Activated CD4-positive, alpha-beta memory T cell treated with anti-CD3 and anti-CD28 coated beads for 36 hours (primary cell): ENCODE data around the gene KRT85. TPM values are rescaled to one million over a fixed set of nuclear protein-coding genes. Genes with fewer than 3 reads are reported as not detected.
A peak's percentile ranks its signal among the peaks of the same experiment; 100 is the strongest.

Experiments used
- CTCF ChIA-PET: fragments of 350-600 bp; sonication (Branson Sonifier 250); formaldehyde crosslinking; loops from one replicate; lab custom pipeline; 2021; ENCODE audit warnings: antibody characterized with exemption, inconsistent platforms; lab: Charles Lee
- POLR2A ChIA-PET: fragments of 350-600 bp; sonication (Branson Sonifier 250); formaldehyde crosslinking; loops from one replicate; lab custom pipeline; 2021; ENCODE audit warnings: antibody characterized with exemption; lab: Charles Lee
- DNase-seq: peaks from one replicate; pipeline ENCODE4 v3.0.0-alpha.2; 2020
- H3K27ac Mint-ChIP-seq: one replicate; pipeline ENCODE4 v1.8.0; 2021; ENCODE audit warnings: mixed read lengths
- H3K27me3 Mint-ChIP-seq: one replicate; pipeline ENCODE4 v1.8.0; 2021; ENCODE audit warnings: mixed read lengths
- H3K36me3 Mint-ChIP-seq: one replicate; pipeline ENCODE4 v1.8.0; 2021; ENCODE audit warnings: mixed read lengths
- H3K4me1 Mint-ChIP-seq: one replicate; pipeline ENCODE4 v1.8.0; 2021; ENCODE audit warnings: low read depth, mixed read lengths
- H3K4me3 Mint-ChIP-seq: one replicate; pipeline ENCODE4 v1.8.0; 2021; ENCODE audit warnings: mild to moderate bottlenecking, mixed read lengths
- H3K9me3 Mint-ChIP-seq: one replicate; pipeline ENCODE4 v1.8.0; 2021; ENCODE audit warnings: mixed read lengths
- intact Hi-C: fragments of 100-400 bp; cut with micrococcal nuclease; formaldehyde crosslinking; loops from one replicate; pipeline ENCODE4 v1.15.1; 2023
- total RNA-seq, 2 experiments: library from RNA; stranded (reverse); gene quantifications; one replicate each; pipeline ENCODE4 v1.2.3, GENCODE V29; 2021

Gene KRT85
- total RNA-seq, 2 experiments from 2014 or later = not detected

DNA sequence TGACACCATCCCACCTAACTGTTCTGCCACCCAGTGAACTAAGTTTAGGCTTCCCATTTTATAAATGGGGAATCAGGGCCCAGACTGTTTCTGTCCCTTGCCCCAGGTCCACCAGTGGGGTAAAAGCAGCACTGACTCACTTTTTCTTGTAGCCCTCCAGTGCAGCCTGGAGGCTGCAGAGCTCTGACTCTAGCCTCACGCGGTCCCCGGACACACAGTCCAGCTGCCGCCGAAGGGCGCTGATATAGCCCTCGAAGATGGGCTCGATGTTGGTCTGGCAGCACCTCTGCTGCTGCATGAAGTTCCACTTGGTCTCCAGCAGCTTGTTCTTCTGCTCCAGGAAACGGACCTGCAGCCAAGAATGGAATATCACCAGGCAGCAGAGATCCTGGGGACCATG is 36.3 kb upstream of the KRT85 start:
- H3K27ac Mint-ChIP-seq = no peak overlapping the region
- no peaks in the 10 kb centered on the region for H3K9me3 Mint-ChIP-seq

DNA sequence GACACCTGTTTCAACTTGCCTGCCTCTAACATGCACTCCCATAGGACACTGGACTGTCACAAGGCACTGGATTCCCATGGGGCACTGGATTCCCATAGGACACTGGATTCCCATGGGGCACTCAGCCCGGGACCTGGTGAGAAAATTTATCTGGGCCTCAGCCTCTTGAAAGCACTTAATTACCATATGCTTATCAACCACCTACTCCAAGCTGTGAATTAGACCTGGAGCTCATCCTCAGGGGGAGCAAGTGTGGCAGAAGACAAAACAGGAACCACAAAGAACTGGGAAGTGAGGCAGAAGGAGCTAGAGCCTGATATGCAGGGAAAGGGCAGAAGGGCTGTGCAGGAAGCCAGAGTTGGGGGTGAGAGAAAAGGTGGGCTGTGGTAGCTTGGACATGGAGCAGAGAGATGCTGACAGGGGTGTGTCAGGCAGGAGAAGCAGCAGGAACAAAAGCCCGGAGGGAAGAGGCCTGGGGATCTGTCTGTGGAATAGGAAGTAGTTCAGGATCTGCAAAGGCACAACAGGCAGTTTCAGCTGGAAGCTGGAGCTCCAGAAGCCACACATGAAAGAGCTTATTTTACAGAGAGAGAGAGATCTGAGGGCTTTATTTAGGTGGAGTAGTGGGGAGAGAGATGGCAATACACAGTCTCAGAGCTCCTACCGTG is 35.7 kb upstream of the KRT85 start:
- intact Hi-C loops = no loop called here
- Mint-ChIP-seq H3K9me3 (no peaks in the 10 kb centered on the region), H3K4me3 (no peak overlapping the region), H3K27ac (no peak overlapping the region), H3K36me3 (no peaks in the 10 kb centered on the region), H3K27me3 (no peaks in the 10 kb centered on the region), H3K4me1 (peaks cover 2% of the 10 kb centered on the region)
- ChIA-PET CTCF (no interaction called here), POLR2A (no interaction called here)
- DNase-seq = no peak

More for the DNA sequence above, 36.3 kb upstream of the KRT85 start:
- H3K4me1 Mint-ChIP-seq = peaks cover 2% of the 10 kb centered on the region
- POLR2A ChIA-PET = no interaction called here
- no peaks in the 10 kb centered on the region for H3K36me3 Mint-ChIP-seq
- CTCF ChIA-PET = no interaction called here
- H3K4me3 Mint-ChIP-seq = no peak overlapping the region
- intact Hi-C loops = no loop called here
- no peak for DNase-seq
- H3K27me3 Mint-ChIP-seq = peaks cover 3% of the 10 kb centered on the region

DNA sequence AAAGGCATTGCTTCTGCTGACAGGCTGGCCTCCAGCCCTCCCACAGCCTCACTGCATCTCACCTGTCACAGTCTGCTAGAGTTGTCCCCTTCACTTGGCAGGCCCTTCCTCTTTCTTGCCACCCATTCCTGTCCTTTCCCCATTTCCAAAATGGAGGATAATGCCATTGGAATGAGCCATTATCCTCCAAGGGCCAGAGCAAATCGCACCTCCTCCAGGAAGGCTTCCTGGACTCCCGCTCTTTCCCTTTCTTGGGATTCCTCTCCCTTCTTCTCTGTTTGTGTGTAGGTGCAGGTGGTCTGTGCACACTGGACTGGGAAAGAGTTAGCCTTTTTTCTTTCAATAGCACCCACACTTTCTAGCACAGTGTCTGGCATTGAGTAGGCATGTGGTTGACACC is 35.1 kb upstream of the KRT85 start:
- CTCF ChIA-PET = interaction anchor here (0.7 kb wide), 1 partner anchor 477 kb away, joined by 3 read pairs; no protein-coding TSS in a partner anchor

GRCh38 chr12:52401926-52402325 is 34.6 kb upstream of the KRT85 start:
- POLR2A ChIA-PET = interaction anchor here (1.1 kb wide), 1 partner anchor 10 kb away, joined by 5 read pairs; no protein-coding TSS in a partner anchor
- no peak for DNase-seq
- H3K27me3 Mint-ChIP-seq = no peaks in the 10 kb centered on the region
- CTCF ChIA-PET = interaction anchor here (0.7 to 1.0 kb wide), 2 partner anchors 21 to 478 kb away, joined by 3 read pairs; no protein-coding TSS in a partner anchor
- no peak overlapping the region for H3K4me3 Mint-ChIP-seq
- no peaks in the 10 kb centered on the region for H3K9me3 Mint-ChIP-seq
- intact Hi-C loops = no loop called here
- H3K27ac Mint-ChIP-seq = no peak overlapping the region
- H3K36me3 Mint-ChIP-seq = no peaks in the 10 kb centered on the region
- H3K4me1 Mint-ChIP-seq = peaks cover 2% of the 10 kb centered on the region

More for the DNA sequence above, 35.1 kb upstream of the KRT85 start:
- intact Hi-C loops = no loop called here
- Mint-ChIP-seq H3K4me3 (no peak overlapping the region), H3K4me1 (peaks cover 2% of the 10 kb centered on the region), H3K36me3 (no peaks in the 10 kb centered on the region), H3K27me3 (no peaks in the 10 kb centered on the region), H3K27ac (no peak overlapping the region), H3K9me3 (no peaks in the 10 kb centered on the region)
- no peak for DNase-seq
- POLR2A ChIA-PET = interaction anchor here (1.1 kb wide), 1 partner anchor 10 kb away, joined by 5 read pairs; no protein-coding TSS in a partner anchor

DNA sequence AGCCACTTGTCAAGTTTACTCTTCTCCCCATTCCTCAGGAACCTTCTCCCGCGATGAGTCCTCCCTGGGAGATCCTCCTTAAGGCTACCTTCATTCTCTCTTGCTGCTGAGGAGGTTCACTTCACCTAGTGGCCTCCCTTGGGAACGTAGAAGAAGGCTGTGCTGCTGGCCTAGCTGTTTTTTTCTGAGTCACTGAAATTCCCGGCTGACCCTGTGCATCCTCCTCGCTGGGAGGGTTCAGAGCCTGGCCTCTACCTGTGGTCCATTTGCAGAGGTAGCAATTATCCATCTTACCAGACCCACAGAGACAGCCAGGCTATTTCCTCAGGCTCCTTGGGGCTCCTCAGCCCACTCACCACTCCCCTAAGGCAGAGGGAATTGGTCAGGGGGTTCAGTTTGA is 34.2 kb upstream of the KRT85 start:
- CTCF ChIA-PET = interaction anchor here (1.0 kb wide), 1 partner anchor 21 kb away, joined by 3 read pairs; no protein-coding TSS in a partner anchor
- Mint-ChIP-seq H3K4me3 (no peak overlapping the region), H3K27ac (no peak overlapping the region), H3K9me3 (no peaks in the 10 kb centered on the region), H3K4me1 (peaks cover 2% of the 10 kb centered on the region), H3K27me3 (no peaks in the 10 kb centered on the region), H3K36me3 (no peaks in the 10 kb centered on the region)
- intact Hi-C loops = no loop called here
- DNase-seq = no peak
- POLR2A ChIA-PET = interaction anchor here (1.1 kb wide), 1 partner anchor 9 kb away, joined by 5 read pairs; no protein-coding TSS in a partner anchor

DNA sequence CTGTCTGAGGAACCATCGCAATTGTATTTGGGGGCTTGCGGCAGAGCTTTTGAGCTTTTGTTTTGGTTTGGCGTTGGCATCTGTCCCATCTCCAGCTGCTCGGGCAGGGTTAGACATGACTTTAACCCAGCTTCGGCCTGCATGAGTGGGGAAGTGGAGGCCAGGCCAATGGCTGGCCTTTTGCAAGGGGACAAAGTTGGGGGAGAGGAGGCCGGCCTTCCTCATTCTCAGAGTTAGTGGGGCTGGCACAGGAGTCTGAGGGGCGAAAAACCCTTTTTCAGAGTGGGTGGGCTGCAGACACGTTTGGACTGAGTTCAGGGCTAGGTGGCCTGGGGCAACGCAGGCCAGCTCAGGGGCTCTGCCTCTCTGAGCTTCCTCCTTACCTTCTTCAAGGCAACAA is 33.6 kb upstream of the KRT85 start:
- DNase-seq = no peak
- intact Hi-C loops = no loop called here
- CTCF ChIA-PET = interaction anchor here (1.0 kb wide), 1 partner anchor 20 kb away, joined by 3 read pairs; no protein-coding TSS in a partner anchor
- no peaks in the 10 kb centered on the region for H3K9me3 Mint-ChIP-seq
- POLR2A ChIA-PET = no interaction called here
- no peak overlapping the region for H3K4me3 Mint-ChIP-seq
- no peak overlapping the region for H3K27ac Mint-ChIP-seq
- H3K27me3 Mint-ChIP-seq = no peaks in the 10 kb centered on the region
- peaks cover 2% of the 10 kb centered on the region for H3K4me1 Mint-ChIP-seq
- no peaks in the 10 kb centered on the region for H3K36me3 Mint-ChIP-seq

- peaks cover 4% of the 10 kb centered on the region for H3K27me3 Mint-ChIP-seq
- no peak overlapping the region for H3K4me3 Mint-ChIP-seq
- DNase-seq = no peak
- H3K9me3 Mint-ChIP-seq = no peaks in the 10 kb centered on the region
- ChIA-PET CTCF (interaction anchor here (0.5 to 2.6 kb wide), 2 partner anchors 480 to 525 kb away, joined by 6 read pairs; no protein-coding TSS in a partner anchor), POLR2A (no interaction called here)
- H3K4me1 Mint-ChIP-seq = peaks cover 2% of the 10 kb centered on the region
- intact Hi-C loops = no loop called here
- no peaks in the 10 kb centered on the region for H3K36me3 Mint-ChIP-seq
- H3K27ac Mint-ChIP-seq = no peak overlapping the region
Measured at GRCh38 chr12:52399756-52400155, 32.5 kb upstream of the KRT85 start.

DNA sequence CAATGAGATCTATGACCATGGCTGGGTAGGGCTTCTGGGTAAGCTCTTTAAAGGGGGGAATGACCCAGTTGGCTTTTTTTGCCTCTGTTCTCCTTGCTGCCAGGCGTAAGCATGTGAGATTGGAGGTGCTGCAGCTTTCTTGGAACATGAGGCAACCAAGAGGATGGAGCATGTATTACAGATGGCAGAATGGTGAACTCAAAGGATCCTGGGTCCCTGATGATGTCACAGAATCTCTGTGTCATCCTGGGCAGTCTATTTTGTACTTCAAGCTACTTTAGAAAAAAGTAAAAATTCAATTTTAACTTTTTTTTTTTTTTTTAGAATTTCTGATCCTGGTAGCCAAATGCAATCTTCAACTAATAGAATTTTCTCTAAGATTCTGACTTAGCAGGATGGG is 30.9 kb upstream of the KRT85 start:
- Mint-ChIP-seq H3K4me3 (no peak overlapping the region), H3K27me3 (peaks cover 4% of the 10 kb centered on the region), H3K27ac (no peak overlapping the region), H3K9me3 (no peaks in the 10 kb centered on the region), H3K4me1 (peaks cover 2% of the 10 kb centered on the region), H3K36me3 (no peaks in the 10 kb centered on the region)
- no peak for DNase-seq
- ChIA-PET CTCF (interaction anchor here (1.2 to 2.6 kb wide), 2 partner anchors 119 to 481 kb away, joined by 3 to 6 read pairs; no protein-coding TSS in a partner anchor), POLR2A (no interaction called here)
- intact Hi-C loops = no loop called here

DNA sequence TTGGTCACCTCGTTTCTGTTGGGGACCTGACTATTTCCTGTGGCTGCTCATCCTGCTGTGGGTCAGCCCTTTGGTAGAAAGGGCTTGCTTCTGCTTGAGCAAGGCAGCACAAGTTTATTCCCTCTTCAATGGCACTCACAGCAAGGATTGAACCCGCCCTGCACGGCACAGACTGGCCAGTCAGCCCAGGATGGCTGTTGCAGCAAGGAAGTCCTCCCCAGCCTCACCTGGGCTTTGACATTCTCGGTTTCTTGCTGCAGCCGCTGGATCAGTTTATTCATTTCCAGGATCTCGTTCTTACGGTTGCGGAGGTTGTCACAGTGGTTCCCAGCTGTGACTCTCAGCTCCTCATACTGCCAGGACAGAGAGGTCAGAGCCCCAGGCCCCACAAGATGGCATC is 29.4 kb upstream of the KRT85 start:
- POLR2A ChIA-PET = no interaction called here
- H3K4me1 Mint-ChIP-seq = peaks cover 2% of the 10 kb centered on the region
- H3K36me3 Mint-ChIP-seq = no peaks in the 10 kb centered on the region
- CTCF ChIA-PET = interaction anchor here (1.2 kb wide), 1 partner anchor 483 kb away, joined by 3 read pairs; no protein-coding TSS in a partner anchor
- no peak overlapping the region for H3K27ac Mint-ChIP-seq
- intact Hi-C loops = no loop called here
- H3K4me3 Mint-ChIP-seq = no peak overlapping the region
- no peak for DNase-seq
- H3K9me3 Mint-ChIP-seq = no peaks in the 10 kb centered on the region
- peaks cover 4% of the 10 kb centered on the region for H3K27me3 Mint-ChIP-seq

DNA sequence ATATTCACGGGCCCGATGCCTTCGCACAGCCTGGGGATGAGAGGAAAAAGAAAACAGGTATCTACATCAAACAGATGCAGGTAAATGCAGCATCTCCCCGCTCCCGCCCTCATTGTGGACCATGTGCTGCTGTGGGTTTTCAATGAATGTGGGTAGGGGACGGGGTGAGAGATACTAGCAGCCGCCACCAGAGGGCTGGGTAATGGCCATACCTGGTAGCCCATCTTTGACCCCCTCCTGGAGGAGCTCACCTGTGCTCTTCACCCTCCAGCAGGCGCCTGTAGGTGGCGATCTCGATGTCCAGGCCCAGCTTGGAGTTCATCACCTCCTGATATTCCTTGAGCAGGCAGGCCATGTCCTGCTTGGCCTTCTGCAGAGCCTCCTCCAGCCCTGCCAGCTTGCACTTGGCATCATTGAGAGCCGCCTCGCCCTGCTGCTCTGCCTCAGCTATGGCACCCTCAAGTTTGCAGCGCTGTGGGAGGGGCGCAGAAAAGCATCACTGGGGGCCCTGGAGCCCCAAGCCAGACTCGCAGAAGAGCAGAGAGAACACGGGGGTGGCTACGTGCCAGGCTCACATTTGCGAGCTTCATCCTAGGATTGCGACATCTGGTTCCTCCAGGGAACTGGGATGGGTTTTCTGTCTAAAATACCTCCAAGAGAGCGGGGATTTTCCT is 28.6 kb upstream of the KRT85 start:
- H3K4me1 Mint-ChIP-seq = peaks cover 2% of the 10 kb centered on the region
- H3K4me3 Mint-ChIP-seq = no peak overlapping the region
- ChIA-PET POLR2A (no interaction called here), CTCF (interaction anchor here (0.5 to 1.2 kb wide), 5 partner anchors 22 to 484 kb away, joined by 3 read pairs; no protein-coding TSS in a partner anchor)
- H3K9me3 Mint-ChIP-seq = no peaks in the 10 kb centered on the region
- no peaks in the 10 kb centered on the region for H3K36me3 Mint-ChIP-seq
- peaks cover 4% of the 10 kb centered on the region for H3K27me3 Mint-ChIP-seq
- no peak overlapping the region for H3K27ac Mint-ChIP-seq
- intact Hi-C loops = no loop called here
- DNase-seq = peak; percentile 18

GRCh38 chr12:52394836-52395405 is 27.6 kb upstream of the KRT85 start:
- intact Hi-C loops = no loop called here
- Mint-ChIP-seq H3K4me3 (no peak overlapping the region), H3K27me3 (peaks cover 4% of the 10 kb centered on the region), H3K9me3 (no peaks in the 10 kb centered on the region), H3K4me1 (peaks cover 2% of the 10 kb centered on the region), H3K36me3 (no peaks in the 10 kb centered on the region), H3K27ac (no peak overlapping the region)
- DNase-seq = no peak
- ChIA-PET CTCF (interaction anchor here (0.8 to 1.2 kb wide), 2 partner anchors 33 kb away, joined by 3 read pairs; no protein-coding TSS in a partner anchor), POLR2A (no interaction called here)
